ENCODE results near the gene C1GALT1C1.

DNA sequence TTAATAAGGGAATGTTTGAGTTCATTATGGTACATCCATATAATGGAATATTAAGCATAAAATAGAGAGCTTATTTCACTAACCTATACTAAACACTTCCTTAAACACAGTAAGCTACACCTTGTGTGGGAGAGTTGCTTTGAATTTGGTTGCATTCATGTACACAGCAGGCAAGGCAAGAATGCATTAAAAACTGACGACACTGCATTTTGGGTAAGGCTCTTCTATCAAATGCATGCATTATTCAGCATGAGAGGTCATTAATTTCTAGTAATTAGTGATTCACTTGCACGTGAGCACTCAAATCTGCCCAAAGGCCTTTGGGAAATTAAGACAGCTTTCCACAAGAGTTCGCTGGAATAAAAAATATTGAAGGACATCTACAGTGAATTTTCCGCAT lies 8.8 kb upstream of the C1GALT1C1 start:
- TF ChIP-seq, protein P1, sequence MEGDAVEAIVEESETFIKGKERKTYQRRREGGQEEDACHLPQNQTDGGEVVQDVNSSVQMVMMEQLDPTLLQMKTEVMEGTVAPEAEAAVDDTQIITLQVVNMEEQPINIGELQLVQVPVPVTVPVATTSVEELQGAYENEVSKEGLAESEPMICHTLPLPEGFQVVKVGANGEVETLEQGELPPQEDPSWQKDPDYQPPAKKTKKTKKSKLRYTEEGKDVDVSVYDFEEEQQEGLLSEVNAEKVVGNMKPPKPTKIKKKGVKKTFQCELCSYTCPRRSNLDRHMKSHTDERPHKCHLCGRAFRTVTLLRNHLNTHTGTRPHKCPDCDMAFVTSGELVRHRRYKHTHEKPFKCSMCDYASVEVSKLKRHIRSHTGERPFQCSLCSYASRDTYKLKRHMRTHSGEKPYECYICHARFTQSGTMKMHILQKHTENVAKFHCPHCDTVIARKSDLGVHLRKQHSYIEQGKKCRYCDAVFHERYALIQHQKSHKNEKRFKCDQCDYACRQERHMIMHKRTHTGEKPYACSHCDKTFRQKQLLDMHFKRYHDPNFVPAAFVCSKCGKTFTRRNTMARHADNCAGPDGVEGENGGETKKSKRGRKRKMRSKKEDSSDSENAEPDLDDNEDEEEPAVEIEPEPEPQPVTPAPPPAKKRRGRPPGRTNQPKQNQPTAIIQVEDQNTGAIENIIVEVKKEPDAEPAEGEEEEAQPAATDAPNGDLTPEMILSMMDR (IDR thresholded peaks at IDR 0.05; ENCODE audit: insufficient read depth, low read depth, low read length): no peak
- TF ChIP-seq EZH2 (IDR thresholded peaks at IDR 0.05; ENCODE audit: insufficient read depth, low read length): no peak
